C1 segment of cervical spinal cord (tissue), 14 donors: Measurements from ENCODE around the gene PKD1L1.
"Not testable (repeated sequence)": the region's sequence is repeated elsewhere in the genome, so short reads cannot be mapped to it uniquely, and the experiment has no call there.

Experiments used
- DNase-seq, 14 donors: peaks; one replicate each; lab custom pipeline; 2025; lab: John Stamatoyannopoulos, UW

The PKD1L1 gene

GRCh38 chr7:47795126-47795525 is 153.1 kb downstream of the PKD1L1 start:
- DNase-seq, result not testable (repeated sequence)

DNA sequence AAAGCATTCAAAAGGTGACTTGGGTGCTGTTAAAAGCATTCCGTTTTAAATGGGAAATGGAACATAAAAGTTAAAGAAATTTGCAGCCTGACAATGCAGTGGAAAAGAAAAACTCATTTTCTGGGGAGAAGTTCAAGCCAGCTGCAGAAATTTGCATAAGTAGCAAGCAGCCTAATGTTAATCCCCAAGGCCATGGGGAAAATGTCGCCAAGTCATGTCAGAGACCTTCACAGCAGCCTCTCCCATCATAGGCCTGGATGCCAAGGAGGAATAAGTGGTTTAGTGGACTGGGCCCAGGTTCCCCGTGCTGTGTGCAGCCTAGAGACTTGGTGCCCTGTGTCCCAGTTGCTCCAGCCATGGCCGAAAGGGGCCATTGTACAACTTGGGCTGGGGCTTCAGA is 154.2 kb downstream of the PKD1L1 start:
- DNase-seq, result no peak

DNA sequence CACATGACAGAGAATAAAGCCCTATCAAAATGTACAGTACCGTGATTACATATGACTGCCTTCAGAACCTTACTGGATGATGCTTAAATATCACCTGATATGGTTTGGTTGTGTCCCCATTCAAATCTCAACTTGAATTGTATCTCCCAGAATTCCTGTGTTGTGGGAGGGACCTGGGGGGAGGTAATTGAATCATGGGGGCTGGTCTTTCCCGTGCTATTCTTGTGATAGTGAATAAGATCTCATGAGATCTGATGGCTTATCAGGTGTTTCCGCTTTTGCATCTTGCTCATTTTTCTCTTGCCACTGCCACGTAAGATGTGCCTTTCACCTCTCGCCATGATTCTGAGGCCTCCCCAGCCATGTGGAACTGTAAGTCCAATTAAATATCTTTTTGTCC is 155.1 kb downstream of the PKD1L1 start:
- DNase-seq, result not testable (repeated sequence)

GRCh38 chr7:47792521-47793121 is 155.6 kb downstream of the PKD1L1 start:
- no peak for DNase-seq

- DNase-seq, result no peak
Observed at GRCh38 chr7:47791682-47792081, 156.6 kb downstream of the PKD1L1 start.

DNA sequence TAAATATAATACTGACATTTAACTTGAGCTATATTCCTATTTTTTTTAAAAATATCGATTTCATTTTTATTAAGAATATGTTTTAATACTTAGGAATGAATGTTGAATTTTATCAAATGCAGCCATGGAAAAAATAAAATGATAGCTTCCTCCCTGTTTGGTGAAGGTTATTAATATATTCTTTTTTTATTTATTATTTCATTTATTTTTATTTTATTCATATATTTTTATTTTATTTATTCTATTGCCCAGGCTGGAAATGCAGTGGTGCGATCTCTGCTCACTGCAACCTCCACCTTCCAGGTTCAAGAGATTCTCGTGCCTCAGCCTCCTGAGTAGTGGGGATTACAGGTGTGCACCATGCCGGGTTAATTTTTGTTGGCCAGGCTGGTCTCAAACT is 160.2 kb downstream of the PKD1L1 start:
- no peak for DNase-seq

DNA sequence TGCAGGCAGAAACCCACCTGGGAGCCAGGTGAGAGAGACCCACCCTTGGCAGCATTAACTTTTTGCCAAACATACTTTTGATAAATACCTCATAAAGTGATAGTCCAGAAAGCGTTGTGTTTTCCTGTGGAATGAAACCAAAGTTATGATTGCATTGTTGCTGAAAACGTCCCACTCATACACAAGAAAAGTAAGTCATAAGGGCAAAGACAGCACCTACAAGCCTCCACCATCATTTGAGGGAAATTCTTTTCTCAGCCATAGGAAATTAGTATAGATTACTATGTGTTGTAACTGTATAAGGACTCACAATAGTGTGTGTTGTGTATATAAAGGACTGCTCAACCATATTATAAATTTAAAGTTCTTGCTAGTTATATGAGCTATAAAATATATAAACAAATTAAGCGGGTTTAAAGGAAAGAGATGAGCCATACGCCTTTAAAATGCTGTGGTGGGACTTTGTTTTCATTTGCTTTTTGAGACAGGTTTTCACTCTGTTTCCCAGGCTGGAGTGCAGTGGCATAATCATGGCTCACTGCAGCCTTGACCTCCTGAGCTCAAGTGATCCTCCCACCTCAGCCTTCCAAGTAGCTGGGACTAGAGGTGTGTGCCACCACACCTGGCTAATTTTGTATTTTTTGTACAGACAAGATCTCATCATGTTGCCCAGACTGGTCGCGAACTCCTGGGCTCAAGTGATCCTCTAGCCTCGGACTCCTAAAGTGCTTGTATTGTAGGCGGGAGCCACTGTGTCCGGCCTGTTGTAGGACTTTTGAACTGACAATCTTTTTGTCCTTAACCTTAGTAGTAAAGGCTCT is 160.8 kb downstream of the PKD1L1 start:
- DNase-seq, result no peak

GRCh38 chr7:47786557-47787248 is 161.6 kb downstream of the PKD1L1 start:
- peak in 2 of 14 donors; percentile 5 to 40 for DNase-seq

- DNase-seq, result no peak
Observed at GRCh38 chr7:47785923-47786556, 162.2 kb downstream of the PKD1L1 start.

- DNase-seq, result no peak
Observed at GRCh38 chr7:47783456-47784223, 164.6 kb downstream of the PKD1L1 start.

- no peak for DNase-seq
Observed at GRCh38 chr7:47782792-47783191, 165.5 kb downstream of the PKD1L1 start.

- no peak for DNase-seq
Observed at GRCh38 chr7:47782022-47782421, 166.2 kb downstream of the PKD1L1 start.

GRCh38 chr7:47780555-47780954 is 167.7 kb downstream of the PKD1L1 start:
- no peak for DNase-seq

- DNase-seq, result peak in 1 of 14 donors; percentile 83
Observed at GRCh38 chr7:47779341-47779771, 168.9 kb downstream of the PKD1L1 start.

- no peak for DNase-seq
Observed at GRCh38 chr7:47778153-47778661, 170.1 kb downstream of the PKD1L1 start.

DNA sequence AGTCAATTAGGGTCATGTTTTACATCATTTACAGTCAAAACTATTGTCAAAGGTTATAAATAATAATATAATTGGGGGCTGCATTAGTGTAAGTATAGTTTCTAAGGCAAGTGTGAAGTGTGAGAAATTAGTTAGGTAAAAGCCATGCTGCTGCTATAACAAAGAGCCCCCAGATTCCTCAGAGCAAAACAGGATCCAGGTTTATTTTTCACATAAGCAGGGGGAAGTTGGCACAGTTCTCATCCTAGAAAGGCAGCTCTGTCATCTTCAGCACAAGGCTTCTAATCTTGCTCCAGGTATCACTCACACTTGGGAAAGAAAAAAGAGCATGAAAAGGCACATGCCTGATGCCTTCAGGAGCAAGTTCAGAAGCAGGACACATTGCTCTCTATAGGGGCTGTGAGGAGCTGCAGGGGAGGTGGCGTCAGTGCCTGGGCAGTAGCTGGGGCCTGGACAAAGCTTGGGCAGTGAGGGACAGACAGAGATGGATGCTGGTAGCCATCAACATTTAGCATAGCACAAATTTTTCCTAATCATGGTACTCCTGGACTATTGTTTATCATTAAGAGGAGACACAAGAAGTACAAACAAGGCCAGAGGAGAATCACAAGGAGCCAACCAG is 170.6 kb downstream of the PKD1L1 start:
- no peak for DNase-seq

DNA sequence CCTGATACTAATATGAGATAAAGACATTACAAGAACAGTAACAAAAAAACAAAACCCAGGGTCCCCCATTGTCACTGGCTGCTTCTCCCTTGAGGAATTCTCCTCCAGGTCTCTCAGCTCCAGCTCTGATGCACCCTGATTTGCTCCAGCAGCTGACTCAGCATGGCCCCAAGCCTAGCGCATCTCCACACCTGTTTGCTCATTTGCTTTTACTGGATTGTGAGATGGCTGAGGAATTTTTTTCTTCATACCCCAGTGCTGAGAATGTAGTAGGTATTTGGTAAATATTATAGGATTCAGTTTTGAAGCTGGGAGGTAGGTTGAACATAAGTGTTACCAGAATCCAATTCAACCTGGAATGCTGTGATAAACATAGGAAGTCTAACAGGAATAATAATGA is 171.9 kb downstream of the PKD1L1 start:
- DNase-seq, result no peak

DNA sequence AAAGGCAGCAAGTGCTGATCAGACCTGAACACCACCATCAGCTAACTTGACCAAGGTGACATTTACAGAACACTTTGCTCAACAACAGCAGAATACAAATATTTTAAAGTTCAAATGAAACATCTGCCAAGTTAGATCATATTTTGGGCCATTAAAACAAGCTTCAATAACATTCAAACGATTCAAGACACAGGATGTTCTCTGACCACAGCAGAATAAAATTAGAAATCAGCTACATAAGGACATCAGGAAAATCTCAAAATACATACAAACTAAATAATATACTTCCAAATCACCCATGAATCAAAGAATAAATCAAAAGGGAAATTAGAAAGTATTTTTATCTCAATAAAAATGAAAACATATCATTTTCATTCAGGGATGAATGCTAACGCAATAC is 173.0 kb downstream of the PKD1L1 start:
- no peak for DNase-seq

DNA sequence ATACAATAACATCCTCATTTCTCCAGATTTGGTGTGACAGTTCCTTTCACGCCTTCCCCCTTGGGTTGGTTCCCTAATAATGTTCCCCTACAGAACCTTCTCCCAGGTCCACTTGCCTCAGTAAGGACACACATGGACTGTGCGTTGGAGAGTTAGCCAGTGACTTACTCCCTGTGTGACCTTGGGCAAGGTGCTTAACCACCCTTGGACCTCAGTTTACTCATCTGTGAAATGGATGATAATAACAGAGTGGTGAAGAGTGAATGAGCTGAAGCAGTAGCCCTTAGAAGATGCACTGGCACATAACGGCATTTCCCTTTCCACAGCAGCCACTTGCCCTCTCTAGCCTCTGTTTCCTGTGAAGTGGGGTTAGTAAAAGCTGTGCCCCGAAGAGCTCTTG is 175.8 kb downstream of the PKD1L1 start:
- DNase-seq, result no peak

DNA sequence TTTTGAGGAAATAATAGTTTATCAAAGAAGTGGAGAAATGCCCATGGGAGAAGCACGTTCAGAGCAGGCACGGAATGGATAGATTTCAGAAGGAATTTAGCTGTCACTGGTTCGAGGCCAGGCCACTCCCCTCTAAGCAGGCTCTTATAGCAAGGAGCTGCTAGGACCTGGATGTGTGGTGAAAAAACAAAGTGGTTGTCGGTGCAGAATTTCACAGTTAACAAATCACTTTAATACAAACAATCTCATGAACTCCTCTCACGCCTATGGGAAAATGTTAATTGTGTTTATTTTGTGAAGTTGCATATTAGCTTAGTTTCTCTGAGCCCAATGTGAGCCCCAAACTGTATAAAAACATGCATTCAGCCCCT is 176.3 kb downstream of the PKD1L1 start:
- no peak for DNase-seq
